ENCODE results near the gene PPM1J. TPM values are rescaled to one million over a fixed set of nuclear protein-coding genes. Genes with fewer than 3 reads are reported as not detected.

PPM1J gene
- total and polyA plus RNA-seq, 2 of the 13 experiments (the other 11 are each of a cell fraction or from before 2014, with no cell fraction given), result 0.07 to 0.22 TPM

DNA sequence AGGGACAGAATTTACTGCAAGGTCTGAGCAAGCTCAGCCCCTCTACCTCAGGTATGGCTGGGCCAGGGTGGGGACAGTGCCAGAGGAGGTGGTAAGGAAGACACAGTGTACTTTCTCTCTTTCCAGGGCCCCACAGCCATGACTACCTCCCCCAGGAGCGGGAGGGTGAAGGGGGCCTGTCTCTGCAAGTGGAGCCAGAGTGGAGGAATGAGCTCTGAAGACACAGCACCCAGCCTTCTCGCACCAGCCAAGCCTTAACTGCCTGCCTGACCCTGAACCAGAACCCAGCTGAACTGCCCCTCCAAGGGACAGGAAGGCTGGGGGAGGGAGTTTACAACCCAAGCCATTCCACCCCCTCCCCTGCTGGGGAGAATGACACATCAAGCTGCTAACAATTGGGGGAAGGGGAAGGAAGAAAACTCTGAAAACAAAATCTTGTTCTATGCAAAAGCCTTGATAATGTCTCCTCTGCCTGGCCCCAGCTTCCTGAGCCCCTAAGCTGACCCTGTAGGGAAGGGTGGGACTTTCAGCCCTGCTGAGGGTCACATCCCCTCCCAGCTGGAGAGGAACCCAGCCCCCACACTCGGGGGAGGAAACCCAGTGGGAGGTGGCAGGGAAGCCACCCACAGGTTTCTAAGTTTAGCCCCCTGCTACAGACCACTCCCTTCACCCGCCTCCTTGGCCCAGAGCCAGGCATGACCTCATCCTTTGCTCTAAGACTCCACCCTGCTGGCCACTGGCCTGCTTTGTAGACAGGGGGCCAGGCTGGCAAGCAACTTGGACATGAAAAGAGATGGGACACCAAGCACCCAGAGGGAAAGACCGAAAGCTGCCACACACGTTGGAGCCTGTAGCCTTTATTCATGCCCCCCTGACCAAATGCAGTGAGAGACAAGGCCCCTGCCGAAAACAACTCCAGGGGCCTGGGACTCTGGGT, 14.6 kb downstream of the PPM1J start (continued):
- TF ChIP-seq, protein P1, sequence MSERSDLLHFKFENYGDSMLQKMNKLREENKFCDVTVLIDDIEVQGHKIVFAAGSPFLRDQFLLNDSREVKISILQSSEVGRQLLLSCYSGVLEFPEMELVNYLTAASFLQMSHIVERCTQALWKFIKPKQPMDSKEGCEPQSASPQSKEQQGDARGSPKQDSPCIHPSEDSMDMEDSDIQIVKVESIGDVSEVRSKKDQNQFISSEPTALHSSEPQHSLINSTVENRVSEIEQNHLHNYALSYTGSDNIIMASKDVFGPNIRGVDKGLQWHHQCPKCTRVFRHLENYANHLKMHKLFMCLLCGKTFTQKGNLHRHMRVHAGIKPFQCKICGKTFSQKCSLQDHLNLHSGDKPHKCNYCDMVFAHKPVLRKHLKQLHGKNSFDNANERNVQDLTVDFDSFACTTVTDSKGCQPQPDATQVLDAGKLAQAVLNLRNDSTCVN (CRISPR knock-in tag; IDR thresholded peaks at IDR 0.05; ENCODE audit: borderline replicate concordance), result no peak
- TF ChIP-seq HCFC1 (IDR thresholded peaks at IDR 0.05; ENCODE audit: low read depth, low read length) (no peak), DPF2 (CRISPR knock-in tag; IDR thresholded peaks at IDR 0.05; ENCODE audit: borderline replicate concordance, low read depth) (no peak), ZNF383 (CRISPR knock-in tag; IDR thresholded peaks at IDR 0.05; ENCODE audit: borderline replicate concordance) (no peak), KDM5B (CRISPR knock-in tag; IDR thresholded peaks at IDR 0.05; ENCODE audit: borderline replicate concordance) (peak; percentile 34; the same call in 1 of the 2 replicates), ZBTB7B (CRISPR knock-in tag; IDR thresholded peaks at IDR 0.05) (peak; percentile 61; the same call in 1 of the 2 replicates), ISX (CRISPR knock-in tag; conservative IDR thresholded peaks at IDR 0.05) (no peak), HNRNPH1 (optimal IDR thresholded peaks at IDR 0.05; ENCODE audit: low read depth, low read length) (no peak), SUZ12 (IDR thresholded peaks at IDR 0.05; ENCODE audit: low read depth, low read length) (no peak), ZFX (CRISPR knock-in tag; IDR thresholded peaks at IDR 0.05; ENCODE audit: low read depth) (peak; percentile 5; the same call in 1 of the 2 replicates), PAF1 (CRISPR knock-in tag; IDR thresholded peaks at IDR 0.05) (peak; percentile 80; the same call in 1 of the 2 replicates), ZFP90 (CRISPR knock-in tag; IDR thresholded peaks at IDR 0.05; ENCODE audit: borderline replicate concordance) (no peak), NFKB2 (CRISPR knock-in tag; IDR thresholded peaks at IDR 0.05; ENCODE audit: borderline replicate concordance) (0 out of 2 replicates have a peak, but pooled peaks have one; percentile 15), ZNF343 (CRISPR knock-in tag; IDR thresholded peaks at IDR 0.05) (no peak), ZNF225 (CRISPR knock-in tag; IDR thresholded peaks at IDR 0.05) (no peak), ZNF878 (CRISPR knock-in tag; IDR thresholded peaks at IDR 0.05) (0 out of 2 replicates have a peak, but pooled peaks have one; percentile 39), SALL1 (CRISPR knock-in tag; IDR thresholded peaks at IDR 0.05) (peak; percentile 45; the same call in 1 of the 2 replicates), ZNF546 (CRISPR knock-in tag; conservative IDR thresholded peaks at IDR 0.05) (no peak), KDM6A (CRISPR knock-in tag; IDR thresholded peaks at IDR 0.05; ENCODE audit: low read depth) (peak; percentile 38; the same call in 1 of the 2 replicates), ZSCAN21 (CRISPR knock-in tag; IDR thresholded peaks at IDR 0.05; ENCODE audit: borderline replicate concordance) (no peak), RELA (CRISPR knock-in tag; IDR thresholded peaks at IDR 0.05) (no peak), SRF (IDR thresholded peaks at IDR 0.05; ENCODE audit: low read depth, low read length) (no peak)
- TF ChIP-seq, protein P2, sequence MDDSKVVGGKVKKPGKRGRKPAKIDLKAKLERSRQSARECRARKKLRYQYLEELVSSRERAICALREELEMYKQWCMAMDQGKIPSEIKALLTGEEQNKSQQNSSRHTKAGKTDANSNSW (CRISPR knock-in tag; IDR thresholded peaks at IDR 0.05; ENCODE audit: borderline replicate concordance), result no peak
- TF ChIP-seq, protein P3, sequence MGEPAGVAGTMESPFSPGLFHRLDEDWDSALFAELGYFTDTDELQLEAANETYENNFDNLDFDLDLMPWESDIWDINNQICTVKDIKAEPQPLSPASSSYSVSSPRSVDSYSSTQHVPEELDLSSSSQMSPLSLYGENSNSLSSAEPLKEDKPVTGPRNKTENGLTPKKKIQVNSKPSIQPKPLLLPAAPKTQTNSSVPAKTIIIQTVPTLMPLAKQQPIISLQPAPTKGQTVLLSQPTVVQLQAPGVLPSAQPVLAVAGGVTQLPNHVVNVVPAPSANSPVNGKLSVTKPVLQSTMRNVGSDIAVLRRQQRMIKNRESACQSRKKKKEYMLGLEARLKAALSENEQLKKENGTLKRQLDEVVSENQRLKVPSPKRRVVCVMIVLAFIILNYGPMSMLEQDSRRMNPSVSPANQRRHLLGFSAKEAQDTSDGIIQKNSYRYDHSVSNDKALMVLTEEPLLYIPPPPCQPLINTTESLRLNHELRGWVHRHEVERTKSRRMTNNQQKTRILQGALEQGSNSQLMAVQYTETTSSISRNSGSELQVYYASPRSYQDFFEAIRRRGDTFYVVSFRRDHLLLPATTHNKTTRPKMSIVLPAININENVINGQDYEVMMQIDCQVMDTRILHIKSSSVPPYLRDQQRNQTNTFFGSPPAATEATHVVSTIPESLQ (CRISPR knock-in tag; conservative IDR thresholded peaks at IDR 0.05), result no peak
- TF ChIP-seq, protein P4, sequence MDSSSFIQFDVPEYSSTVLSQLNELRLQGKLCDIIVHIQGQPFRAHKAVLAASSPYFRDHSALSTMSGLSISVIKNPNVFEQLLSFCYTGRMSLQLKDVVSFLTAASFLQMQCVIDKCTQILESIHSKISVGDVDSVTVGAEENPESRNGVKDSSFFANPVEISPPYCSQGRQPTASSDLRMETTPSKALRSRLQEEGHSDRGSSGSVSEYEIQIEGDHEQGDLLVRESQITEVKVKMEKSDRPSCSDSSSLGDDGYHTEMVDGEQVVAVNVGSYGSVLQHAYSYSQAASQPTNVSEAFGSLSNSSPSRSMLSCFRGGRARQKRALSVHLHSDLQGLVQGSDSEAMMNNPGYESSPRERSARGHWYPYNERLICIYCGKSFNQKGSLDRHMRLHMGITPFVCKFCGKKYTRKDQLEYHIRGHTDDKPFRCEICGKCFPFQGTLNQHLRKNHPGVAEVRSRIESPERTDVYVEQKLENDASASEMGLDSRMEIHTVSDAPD (CRISPR knock-in tag; IDR thresholded peaks at IDR 0.05), result no peak

Measured in HepG2 (cell line).